T47D (cell line): ENCODE measurements around the gene ANKRD7.
"Not testable (repeated sequence)": the region's sequence is repeated elsewhere in the genome, so short reads cannot be mapped to it uniquely, and the experiment has no call there.

Experiments used
- DNase-seq, 2 experiments: peaks; one replicate each; pipeline versions ENCODE4 v3.0.0 to v3.0.0-alpha.2; 2011 to 2012; ENCODE audit warnings: low read depth in 1 of 2, low spot score in 1 of 2
- JUND ChIP-seq: IDR thresholded peaks from 2 replicates; pipeline ENCODE4 v1.6.1; 2012; ENCODE audit warnings: low read depth
- in situ Hi-C: cut with HindIII; loops from 2 replicates; pipeline ENCODE4 v1.10.0; 2016; ENCODE audit warnings: low sequenced_read_pairs, low pct_unique_long_range_greater_than_20kb

Gene ANKRD7

DNA sequence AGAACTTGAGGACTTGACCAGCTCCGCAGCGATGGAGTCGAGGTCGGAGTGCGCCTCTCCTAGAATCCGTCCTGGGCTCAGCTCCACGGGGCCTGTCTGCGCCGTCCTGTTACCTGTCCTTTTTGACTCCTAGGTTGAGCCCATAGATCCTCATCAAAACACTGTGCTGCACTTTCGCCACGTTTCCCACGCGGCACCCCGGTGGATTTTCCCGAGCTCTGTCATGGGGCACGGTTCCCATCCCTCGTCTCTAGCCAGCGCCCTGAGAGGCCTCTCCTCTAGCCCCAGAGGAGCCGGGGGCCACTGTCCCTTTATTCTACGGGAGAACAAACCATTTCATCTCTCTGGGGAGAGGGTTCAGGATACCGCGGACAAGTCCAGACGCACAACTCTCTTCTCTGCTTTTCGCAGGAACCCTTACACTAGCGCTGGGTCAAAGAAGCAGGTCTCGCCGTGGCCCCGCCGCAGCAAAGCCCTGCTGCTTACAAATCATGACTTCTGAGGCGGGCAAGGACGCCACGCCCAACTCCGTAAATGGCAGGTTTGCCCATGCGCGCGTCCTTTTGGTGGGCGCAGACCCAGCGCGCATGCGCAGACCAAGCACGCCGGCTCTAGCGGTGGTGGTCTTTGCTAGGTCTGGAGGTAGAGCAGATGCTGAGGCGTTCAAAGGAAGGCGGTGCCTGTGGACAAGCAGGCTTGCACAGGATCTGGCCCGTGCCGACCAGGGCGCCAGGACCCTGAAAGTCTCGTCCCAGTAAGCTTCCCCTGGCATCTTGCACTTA, 10.3 kb upstream of the ANKRD7 start:
- in situ Hi-C loops = no loop called here
- no peak for DNase-seq
- TF ChIP-seq JUND = no peak

- DNase-seq = no peak
- TF ChIP-seq JUND = no peak
- in situ Hi-C loops = no loop called here
These were observed 9.7 kb upstream of the ANKRD7 start for GRCh38 chr7:118214833-118215182.

DNA sequence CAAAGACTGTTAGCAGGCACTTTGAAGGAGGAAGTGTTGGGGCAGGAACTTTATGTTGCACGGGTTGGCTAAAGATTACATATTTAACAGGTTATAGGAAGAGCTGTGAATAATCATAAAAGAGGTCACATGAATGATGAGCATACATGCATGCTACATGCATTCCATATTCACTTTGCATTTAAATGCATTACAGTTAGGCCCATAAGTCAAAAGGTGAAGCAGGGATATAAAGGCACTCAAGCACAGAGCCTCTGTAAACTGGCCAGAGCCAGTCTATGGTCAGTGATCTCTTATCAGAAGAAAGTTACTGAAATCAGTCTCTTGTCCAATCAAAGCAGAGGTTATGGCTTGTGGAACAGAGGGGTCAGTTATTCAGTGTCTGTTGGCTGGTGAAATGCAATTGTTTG, 7.3 kb upstream of the ANKRD7 start:
- DNase-seq = no peak
- in situ Hi-C loops = no loop called here
- no peak for TF ChIP-seq JUND

DNA sequence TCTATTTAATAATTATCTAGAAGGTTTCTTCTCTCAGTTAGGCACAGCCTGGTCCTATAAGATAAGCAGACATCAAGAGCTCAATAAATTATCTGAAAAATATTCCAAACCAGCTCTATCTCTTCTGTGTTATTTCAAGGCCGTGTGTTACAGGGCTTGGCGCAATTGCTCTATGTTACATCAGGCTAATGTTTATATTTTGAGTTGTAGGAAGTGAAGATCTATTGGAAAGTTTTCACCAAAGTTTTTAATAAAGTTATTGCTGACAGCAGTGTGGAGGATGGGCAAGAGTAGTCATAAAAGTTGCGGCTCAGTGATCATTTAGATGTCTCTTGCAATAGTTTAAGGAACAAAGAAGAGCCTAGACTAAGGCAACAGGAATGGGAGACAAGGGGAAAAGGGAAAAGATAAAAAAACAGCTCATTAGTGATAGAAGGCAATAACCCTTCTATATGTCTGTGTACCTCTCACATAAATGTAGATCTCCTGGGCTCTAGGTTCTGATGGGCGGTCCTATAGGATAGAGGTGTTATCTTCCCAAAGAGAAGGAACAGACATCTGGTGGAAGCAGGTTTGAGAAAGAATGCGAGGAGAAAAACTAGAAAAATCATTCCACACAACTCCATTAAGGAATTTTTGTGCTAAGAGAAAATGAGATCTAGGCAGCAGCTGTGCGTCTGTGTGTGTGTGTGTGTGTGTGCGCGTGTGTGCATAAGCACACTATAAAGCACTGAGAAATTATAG, 5.9 kb upstream of the ANKRD7 start:
- DNase-seq = no peak
- in situ Hi-C loops = no loop called here
- TF ChIP-seq JUND = no peak

DNA sequence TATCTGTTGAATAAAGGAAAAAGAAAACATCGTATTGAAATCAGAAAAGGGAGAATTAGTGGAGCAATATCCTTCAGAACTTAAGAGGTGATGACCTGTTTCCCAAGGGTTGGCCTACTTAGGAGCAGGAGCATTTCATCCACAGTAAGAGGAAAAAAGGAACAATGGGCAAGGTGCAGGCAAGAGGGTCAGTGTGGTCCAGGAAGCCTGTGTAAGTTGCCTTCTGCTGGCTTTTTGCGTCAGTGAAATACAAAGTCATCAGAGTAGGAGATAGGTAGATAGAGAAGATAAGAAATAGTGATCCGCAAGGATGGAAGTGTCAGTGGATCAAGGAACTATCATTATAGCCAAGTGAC, 5.4 kb upstream of the ANKRD7 start:
- DNase-seq = no peak
- no peak for TF ChIP-seq JUND
- in situ Hi-C loops = no loop called here

DNA sequence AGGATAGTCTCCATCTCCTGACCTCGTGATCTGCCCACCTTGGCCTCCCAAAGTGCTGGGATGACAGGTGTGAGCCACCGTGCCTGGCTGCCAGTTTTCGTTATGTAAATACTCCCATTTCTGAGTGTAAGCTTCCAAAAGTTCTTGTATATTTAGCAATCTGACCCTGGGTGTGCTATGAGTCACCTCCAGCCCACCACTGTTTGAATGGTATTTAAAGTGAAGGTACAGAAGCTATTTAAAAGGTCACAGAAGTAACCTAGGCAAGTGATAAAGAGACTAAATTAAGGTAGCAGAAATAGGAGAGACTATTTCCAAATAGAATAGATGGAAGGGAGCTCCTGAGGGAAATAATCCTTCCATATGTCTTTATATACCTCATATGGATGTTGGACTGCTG, 3.9 kb upstream of the ANKRD7 start:
- TF ChIP-seq JUND = no peak
- in situ Hi-C loops = no loop called here

GRCh38 chr7:118222591-118222990, 1.9 kb upstream of the ANKRD7 start:
- in situ Hi-C loops = no loop called here
- TF ChIP-seq JUND = no peak

More for the DNA sequence above, 3.9 kb upstream of the ANKRD7 start:
- DNase-seq = no peak

GRCh38 chr7:118232837-118233236, 8.3 kb downstream of the ANKRD7 start:
- in situ Hi-C loops = no loop called here
- TF ChIP-seq JUND = no peak
- DNase-seq = no peak

More at GRCh38 chr7:118222591-118222990, 1.9 kb upstream of the ANKRD7 start:
- no peak for DNase-seq

DNA sequence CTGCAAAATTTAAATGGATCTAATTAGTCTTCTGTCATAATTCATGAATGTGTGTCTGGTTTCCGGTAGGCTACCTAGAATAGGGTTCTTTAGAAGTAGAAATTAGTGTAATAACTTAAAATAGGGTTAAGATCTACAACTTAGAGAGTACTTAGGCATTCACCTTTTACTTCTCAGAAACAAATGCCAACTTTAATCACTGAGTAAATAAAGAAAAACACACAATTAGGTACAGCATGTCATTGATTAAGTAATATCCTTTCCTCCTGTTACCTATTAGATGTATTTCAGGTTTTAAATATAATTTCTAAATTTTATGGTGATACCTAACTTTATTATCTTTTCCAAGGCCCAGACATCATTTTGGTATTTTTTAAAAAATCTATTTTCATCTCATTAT, 9.3 kb downstream of the ANKRD7 start:
- no peak for TF ChIP-seq JUND
- DNase-seq = no peak
- in situ Hi-C loops = no loop called here

- TF ChIP-seq JUND = no peak
- no peak for DNase-seq
- in situ Hi-C loops = no loop called here
These were observed 14.5 kb downstream of the ANKRD7 start for GRCh38 chr7:118239014-118239413.

DNA sequence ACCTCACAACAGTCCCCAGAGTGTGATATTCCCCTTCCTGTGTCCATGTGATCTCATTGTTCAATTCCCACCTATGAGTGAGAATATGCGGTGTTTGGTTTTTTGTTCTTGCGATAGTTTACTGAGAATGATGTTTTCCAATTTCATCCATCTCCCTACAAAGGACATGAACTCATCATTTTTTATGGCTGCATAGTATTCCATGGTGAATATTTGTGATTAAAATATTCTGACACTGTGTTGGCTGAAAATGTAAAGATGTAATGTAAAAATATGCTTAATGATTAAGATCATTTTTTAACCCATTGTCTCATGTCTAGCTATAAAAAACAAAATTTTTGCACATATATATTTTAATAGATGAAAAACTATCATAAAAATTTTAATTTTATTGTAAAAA, 15.8 kb downstream of the ANKRD7 start:
- DNase-seq, in situ Hi-C loops: not testable (repeated sequence)

DNA sequence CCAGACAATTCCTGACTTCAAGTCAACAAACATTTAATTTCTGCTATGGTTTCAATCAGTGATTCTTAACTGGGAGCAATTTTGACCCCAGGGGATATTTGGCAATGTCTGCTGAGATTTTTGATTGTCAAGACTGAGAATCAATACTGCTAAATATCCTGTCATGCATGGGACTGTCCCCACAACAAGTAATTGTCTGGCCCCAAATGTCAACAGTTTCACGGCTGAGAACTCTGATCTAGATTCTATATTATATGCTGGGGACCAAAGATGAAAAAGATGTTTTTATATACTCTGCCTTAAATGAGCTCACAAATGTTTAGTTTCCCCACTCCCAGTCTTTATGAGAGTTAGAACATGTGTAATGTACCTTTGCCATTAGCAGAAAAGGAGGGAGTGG, 19.2 kb downstream of the ANKRD7 start:
- in situ Hi-C loops = no loop called here
- DNase-seq = no peak
- TF ChIP-seq JUND = no peak

GRCh38 chr7:118245267-118246040, 20.9 kb downstream of the ANKRD7 start:
- DNase-seq = no peak
- in situ Hi-C loops = no loop called here
- no peak for TF ChIP-seq JUND
